ENCODE data around the gene PAAF1.

- no peak for TF ChIP-seq POLR2A (IDR thresholded peaks at IDR 0.05)
- TF ChIP-seq CTCF (IDR thresholded peaks at IDR 0.05): no peak
- no peak for TF ChIP-seq POLR2AphosphoS5 (IDR thresholded peaks at IDR 0.05)
- no peak for TF ChIP-seq EP300 (IDR thresholded peaks at IDR 0.05; ENCODE audit: low read depth)
These were observed 39.6 kb downstream of the PAAF1 start for GRCh38 chr11:73916435-73916834.

All from transverse colon (tissue), 4 donors.